GM19397 (cell line): ENCODE results near the gene ATXN7.

ENCODE experiments used
- ATAC-seq: cut with Tn5 transposase; IDR thresholded peaks from one replicate; pipeline ENCODE4 v1.9.1; 2021; ENCODE audit warnings: mild to moderate bottlenecking, moderate library complexity; ENCODE audit not compliant: unreplicated experiment

The ATXN7 gene

DNA sequence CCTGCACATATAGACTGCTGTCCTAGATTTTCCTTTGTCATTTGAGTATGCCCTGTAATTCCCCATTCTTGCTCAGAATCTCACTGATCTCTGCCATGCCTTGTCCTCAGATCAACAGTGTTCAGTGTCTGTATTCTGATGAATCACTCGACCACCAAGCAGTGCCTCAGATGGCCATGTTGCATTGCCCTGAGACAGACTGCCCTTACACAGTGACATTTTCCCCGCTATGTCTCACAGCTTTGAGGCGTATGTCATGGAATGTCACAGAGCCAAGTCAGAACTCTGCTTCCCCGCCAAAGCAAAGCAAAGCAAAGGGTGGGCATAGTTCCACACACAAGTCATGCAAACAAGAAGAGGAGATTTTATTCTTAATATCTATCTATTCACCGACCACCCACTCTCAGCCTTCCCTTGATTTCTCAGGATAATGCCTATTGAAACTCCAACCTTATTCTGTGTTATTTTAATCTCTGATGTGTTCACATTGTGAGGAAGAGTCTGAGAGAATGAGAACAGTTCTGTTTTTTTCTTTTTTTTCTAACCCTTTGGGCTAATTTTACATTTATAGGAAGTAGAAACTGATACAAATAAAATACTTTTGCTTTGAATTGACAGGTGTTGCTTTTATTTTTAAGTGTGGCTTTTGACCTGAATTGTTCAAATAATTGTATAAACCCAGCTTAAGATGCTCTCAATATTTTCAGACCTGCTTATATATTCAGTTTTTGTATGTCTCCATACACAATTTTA lies 176.5 kb downstream of the ATXN7 start:
- no peak for ATAC-seq

DNA sequence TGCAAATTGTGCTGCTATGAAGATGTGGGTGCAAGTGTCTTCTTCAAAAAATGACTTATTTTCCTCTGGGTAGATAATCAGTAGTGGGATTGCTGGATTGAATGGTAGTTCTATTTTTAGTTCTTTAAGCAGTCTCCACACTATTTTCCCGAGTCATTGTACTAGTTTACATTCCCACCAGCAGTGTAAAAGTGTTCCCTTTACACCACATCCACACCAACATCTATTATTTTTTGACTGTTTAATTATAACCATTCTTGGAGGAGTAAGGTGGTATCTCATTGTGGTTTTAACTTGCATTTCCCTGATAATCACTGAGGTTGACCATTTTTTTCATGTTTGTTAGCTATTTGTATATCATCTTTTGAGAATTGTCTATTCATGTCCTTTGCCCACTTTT lies 179.3 kb downstream of the ATXN7 start:
- ATAC-seq = no peak

DNA sequence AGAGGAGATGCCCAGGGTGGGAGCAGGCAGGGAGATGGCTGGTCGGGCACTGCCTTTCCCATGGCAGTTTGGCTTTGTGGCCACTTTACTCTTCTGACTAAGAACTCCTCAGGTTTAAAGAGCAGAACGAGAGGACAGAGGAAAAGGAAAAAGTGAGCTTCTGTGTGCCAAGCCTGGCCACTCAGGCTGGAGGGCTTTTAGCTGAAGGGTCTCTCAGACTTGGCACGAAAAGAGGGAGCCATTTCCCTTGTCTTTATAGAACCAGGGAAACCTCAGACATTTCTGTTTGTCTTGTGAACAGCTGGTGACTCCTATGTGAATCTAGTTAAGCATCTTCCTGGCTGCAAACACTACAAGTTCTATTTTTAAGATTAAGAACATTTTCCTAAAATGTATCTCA lies 182.9 kb downstream of the ATXN7 start:
- ATAC-seq = no peak

DNA sequence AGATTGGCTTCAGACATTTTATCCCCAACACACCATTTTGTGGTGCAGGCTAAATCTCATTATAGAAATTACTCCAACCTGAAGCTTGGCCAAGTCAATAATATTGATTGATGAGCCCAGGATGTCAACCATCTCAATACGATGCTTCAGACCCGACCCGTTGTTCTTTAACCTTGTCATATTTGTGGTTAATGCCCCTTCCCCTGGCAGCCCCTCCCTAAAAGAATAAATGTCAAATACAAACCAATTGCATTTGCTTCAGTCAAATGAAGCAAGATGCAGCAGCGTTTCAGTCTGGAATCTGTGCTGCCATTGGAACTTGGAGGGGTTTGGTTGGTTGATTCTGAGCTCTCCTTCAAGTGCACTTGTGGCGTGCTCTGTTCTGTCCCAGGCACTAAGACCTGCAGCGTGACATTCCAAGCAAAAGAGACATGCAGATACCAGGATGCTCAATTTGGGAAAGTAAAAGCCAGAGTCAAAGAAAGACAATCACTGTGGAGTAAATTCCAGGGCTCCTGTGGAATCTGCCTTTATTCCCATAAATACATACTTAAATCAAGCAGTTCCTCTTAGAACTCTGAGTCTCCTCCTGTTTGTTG lies 183.4 kb downstream of the ATXN7 start:
- ATAC-seq = no peak

DNA sequence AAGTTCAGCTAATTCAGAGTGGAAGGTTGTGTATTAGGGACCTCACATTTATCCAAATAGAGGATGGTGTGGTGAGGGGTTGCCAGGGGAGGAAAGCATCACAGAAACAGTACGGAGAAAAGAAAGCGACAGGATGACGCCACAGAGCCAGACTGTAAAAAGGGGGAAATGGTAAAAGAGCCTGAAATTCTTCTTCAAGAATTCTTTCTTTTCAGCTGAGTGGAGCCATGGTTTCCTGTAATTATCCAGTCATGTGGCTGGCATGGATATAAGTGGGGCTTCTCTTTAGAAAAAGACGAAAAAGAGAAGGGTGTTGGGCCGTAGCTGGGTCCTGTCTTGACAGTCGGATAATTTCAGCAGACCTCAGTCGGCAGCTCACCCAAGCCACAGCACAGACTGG lies 184.1 kb downstream of the ATXN7 start:
- ATAC-seq = no peak

DNA sequence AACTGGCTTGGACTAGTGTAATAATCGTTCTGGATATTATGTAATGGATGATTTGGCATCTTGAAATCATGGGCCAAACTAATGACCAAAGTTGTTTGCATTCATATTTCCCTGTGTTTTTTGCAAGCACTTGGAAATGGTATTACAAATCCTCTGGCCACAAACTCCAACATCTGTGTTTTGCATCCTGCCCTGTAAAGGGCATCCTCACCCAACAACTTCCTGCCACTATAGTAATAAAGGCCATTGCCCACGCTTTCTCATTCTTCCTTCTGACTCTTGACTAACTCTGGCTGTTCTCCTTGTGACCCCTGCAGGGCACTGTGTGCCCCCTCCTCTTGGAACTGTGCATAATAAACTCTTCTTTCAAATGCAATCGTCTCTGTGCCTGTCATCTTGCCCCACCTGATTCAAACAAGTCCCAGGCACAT lies 185.0 kb downstream of the ATXN7 start:
- no peak for ATAC-seq

DNA sequence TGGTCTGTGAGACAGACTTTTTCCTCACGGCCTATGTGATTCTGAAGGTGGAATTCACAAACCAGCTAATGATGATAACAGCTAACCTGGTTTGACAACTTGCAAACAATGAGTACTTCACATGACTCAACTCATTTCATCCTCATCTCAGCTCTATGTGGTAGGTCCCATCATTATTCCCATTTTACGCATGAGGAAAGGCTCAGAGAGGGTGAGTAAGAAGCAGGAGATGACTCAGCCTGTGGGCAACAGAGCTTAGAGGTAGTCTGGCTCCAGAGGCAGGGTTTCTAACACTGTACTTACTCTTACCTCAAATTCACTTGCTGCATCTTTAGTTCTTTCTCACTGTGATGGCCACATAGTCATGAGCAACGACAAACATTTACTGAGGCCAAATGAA lies 185.5 kb downstream of the ATXN7 start:
- no peak for ATAC-seq

DNA sequence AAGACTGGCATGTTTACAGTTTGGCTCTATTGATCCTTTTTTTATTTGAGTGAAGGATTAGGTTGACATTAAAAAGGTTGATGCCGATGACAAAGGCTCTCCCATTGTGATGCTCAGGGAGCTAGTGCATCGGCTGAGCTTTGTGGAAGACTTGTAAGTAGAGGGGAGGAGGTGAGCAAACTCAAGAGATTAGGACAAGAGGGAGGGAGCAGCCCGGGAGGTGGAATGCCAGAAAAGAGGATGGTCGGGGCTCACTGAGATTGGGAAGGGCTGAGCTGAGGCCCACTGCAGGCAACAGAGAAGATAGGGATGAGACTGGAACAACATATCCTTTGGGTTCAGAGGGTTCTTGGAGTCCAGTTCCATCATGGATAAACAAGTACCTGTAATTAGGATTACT lies 186.2 kb downstream of the ATXN7 start:
- no peak for ATAC-seq
